Dermis blood vessel endothelial cell (primary cell): ENCODE data around the gene C2CD4D. TPM values are rescaled to one million over a fixed set of nuclear protein-coding genes. Genes with fewer than 3 reads are reported as not detected.

ENCODE experiments used
- DNase-seq: peaks from one replicate; pipeline ENCODE4 v3.0.0; 2010
- total RNA-seq: library from RNA; depleted of rRNA; stranded (reverse); fragments of >200 nt; gene quantifications from 2 replicates; pipeline ENCODE4 v1.2.3, GENCODE V29; 2014

Gene C2CD4D
- total RNA-seq, 1 donor from 2014 or later: not detected

GRCh38 chr1:151832318-151832980, 7.2 kb downstream of the C2CD4D start:
- DNase-seq: no peak

- DNase-seq: no peak
Observed at GRCh38 chr1:151831605-151832004, 8.0 kb downstream of the C2CD4D start, which contains the start of gene RORC. Gene RORC, minus strand, starts transcription at chr1:151831802. Its CDS starts 38 bp downstream, at chr1:151831764.

DNA sequence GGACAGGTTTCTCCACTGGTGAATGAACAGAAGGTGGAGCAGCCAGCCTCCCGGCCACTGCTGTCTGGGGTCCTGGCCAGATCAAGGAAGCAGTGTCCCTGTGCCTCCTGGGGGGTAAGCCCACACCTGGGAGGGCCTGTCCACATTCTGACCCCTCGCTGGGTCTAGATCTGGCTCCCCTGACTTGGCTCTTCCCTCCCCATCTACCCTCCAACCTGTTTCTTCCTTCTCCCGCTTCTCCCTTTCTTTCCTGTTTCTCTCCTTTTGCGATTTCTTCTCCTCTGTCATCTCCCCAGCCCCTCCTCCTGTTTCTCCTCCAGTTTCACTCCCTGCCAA, 8.4 kb downstream of the C2CD4D start:
- DNase-seq: no peak

GRCh38 chr1:151830055-151830454, 9.6 kb downstream of the C2CD4D start:
- no peak for DNase-seq

GRCh38 chr1:151829352-151830046, 10.1 kb downstream of the C2CD4D start:
- DNase-seq: no peak

GRCh38 chr1:151828921-151829320, 10.7 kb downstream of the C2CD4D start:
- peak; percentile 59 for DNase-seq

- DNase-seq: no peak
Observed at GRCh38 chr1:151827853-151828252, 11.8 kb downstream of the C2CD4D start.

GRCh38 chr1:151825751-151826660, 13.6 kb downstream of the C2CD4D start:
- no peak for DNase-seq

- no peak for DNase-seq
Observed at GRCh38 chr1:151825204-151825603, 14.4 kb downstream of the C2CD4D start.

DNA sequence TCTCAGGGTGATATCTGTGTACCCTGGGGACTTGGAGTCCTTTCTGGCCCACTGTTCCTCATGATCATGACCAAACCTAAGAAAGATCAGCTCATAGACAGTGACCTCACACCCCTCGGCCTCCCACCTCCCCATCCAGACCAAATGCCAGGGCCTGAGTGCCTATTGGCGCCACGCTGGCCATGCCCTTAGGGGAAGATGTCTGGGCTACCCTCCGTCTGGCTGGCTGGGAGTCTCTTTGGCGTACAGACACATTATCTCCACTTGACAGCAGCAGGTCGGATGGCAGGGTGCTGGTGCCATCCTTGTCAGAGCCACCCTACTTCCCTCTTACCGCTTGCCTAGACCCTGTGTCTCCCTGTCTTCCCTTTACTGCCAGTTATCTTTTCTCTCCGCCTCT, 16.4 kb downstream of the C2CD4D start:
- DNase-seq: no peak

GRCh38 chr1:151822404-151822803, 17.2 kb downstream of the C2CD4D start:
- no peak for DNase-seq

DNA sequence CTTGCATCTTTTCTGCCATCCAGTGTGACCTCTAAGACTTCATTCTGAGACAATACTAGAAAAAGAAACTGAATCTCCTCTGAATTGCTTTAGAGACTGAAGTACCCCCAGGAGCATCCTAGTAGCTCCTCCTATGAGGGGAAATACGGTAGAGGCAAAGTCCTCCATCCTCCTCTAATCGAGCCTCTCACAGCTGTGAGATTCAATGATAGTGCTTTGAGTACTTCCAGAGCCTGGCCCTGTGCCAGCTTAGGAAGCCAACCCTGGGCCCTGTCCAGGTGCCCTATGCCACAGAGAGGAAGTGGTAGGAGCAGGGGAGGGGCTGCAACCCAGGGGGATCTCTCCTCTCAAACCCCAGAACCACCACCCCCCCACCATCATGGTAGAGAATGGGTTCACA, 18.7 kb downstream of the C2CD4D start:
- no peak for DNase-seq

DNA sequence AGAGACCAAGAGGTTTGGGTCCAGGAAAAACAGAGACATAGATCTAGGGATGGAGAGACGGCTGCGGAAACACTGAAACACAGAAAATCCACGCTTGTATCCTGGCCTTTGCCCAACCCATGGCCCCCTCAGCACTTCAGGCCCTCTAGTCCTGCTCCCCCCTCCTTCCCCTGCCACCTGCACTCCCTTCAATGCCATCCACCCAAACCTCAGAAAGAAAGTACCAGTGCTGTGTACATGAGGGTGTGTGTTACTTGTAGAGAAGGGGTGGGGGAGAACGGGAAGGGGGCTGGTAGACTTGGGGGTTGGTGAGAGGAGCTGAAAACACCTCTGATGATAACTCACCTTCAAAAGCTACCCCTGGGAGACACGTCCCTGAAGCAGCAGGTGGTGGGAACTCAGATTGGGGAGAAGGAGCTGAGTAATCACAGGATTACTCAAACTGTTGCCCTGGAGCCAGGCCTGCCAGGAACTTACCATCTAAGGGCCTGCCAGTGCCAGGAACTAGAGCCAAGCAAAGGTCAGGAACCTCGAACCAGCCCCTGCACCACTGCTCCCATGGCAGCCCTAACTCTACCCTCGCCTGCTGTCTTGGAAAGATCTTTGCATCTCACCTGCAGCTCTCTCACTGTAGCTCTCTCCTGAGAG, 19.5 kb downstream of the C2CD4D start:
- no peak for DNase-seq

DNA sequence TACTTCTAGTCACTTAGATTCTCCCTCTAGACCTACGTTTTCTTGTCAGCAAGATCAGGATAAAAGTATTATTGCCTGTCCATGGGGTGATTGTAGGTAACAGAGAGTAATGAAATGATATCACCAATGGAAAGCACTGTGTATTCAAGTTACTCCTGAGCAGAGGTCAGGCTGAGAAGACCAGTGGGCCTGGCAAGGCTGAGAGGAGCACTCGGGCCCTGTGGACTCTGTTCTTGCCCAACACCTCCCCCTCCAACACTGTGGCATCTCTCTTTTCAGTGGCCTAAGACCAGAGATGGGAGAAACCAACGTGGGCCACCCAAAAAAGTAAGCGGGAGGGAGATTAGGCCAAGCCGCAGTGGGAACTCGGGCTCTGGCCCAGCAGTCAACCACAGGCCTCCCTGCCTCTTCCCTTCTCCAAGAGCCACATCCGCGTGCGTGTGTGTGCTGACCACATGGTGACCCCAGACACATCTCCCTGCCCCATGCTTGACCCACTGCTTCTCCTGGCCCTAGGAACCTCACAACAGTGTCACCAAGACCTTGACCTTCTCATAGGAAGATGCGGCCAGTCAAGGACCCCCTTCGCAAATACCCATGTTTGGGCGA, 20.3 kb downstream of the C2CD4D start:
- DNase-seq: no peak

GRCh38 chr1:151817353-151817730, 22.3 kb downstream of the C2CD4D start:
- DNase-seq: no peak

GRCh38 chr1:151816548-151817352, 22.9 kb downstream of the C2CD4D start:
- DNase-seq: no peak

DNA sequence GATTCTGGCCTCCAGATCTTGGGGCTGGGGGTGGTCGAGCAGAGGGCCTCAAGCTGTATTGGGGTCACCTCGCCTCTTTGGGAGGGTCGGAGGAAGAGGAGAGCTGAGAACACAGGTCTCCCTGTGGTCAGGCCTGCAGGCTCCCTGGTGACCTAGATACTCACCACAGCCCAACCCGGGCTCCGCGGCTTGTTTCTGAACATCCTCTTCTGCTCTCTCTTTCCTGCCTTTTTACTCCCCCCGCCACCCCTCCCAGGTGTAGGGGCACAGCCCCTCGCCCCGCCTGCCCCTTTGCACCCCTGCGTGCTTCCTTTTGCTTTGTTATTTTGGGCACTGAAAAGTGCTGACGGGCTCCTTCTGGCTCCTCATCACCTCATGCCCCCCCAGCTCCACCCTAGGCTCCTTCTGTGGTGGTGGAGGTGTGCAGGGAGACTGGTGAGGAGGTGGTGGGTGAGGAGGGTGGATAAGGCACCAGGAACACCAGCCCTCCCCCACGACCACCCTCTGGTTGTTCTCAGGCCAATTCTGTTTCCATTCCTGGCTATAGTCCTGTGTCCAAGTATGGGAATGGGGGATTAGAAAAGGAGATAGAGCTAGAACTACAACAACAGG, 23.8 kb downstream of the C2CD4D start:
- DNase-seq: no peak

DNA sequence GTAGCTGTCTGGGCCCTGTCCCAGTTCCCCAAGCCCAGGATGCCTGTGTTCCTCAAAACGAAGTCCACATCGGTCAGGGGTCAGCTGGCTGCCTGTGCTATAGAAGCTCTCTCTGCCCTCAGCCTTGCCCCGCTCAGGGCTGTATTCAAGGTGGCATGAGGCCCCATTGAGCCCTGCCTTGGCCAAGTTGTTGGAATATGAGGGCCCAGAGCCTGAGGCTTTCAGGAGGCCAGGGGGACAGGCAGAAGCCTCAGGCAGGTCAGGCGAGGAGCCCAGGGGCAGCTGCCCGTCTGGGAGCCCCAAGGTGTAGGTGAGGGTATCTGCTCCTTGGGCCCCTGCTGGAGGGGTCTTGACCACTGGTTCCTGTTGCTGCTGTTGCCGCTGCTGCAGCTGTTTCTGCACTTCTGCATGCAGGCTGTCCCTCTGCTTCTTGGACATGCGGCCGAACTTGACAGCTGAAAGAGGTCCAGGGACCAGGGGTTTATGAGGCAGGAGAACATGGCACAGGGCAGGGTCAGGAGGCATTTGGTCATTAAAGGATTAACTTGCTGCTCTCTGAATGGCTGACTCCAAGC, 24.6 kb downstream of the C2CD4D start:
- no peak for DNase-seq

DNA sequence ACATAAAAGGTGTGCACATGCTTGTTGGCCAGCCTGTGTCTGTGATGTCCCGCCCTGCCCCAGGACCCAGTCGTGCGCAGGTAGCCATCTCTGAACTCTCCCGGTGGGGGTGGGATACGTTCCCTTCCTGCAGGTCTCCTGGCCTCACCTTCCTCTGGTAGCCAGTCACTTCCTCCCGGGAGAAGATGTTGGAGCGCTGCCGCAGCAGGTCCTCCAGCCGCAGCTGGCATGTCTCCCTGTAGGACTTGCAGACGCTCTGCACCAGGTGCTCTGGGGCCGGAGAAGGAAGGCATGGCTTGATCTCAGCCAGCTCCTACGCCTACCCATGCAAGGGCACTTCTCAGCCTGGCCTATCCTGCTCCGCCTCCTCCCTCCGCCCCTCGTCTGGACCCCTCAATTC, 25.2 kb downstream of the C2CD4D start:
- DNase-seq: no peak

DNA sequence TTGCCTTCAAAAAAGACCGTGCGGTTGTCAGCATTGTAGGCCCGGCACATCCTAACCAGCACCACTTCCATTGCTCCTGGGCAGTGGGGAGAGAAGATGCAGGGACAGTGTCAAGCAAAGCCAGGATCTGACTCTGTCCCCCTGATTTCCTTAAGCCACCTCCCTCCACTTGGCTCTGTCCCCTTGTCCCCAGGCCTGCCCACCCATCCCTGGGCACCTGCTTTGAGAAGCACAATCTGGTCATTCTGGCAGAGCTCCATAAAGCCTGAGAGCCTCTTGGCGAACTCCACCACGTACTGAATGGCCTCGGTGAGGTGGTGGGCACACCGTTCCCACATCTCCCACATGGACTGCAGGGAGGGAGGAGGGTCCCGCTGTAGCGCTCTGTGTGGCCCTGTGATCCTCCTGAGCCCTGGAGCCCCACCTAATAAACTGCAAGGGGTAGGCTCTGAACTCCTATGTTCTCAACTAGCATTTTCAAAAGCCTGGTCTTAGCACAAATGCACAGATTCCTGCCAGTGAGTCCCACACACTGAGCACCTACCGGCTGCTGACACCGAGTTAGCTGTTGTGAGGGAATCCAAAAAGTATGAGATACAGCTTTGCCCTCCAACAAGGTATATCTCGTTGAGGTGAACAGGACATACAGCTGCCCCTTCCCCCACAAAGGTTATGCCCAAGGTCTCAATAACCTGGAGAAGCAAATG, 26.2 kb downstream of the C2CD4D start:
- DNase-seq: no peak
